ENCODE measurements around the gene S100A14. TPM values are rescaled to one million over a fixed set of nuclear protein-coding genes. Genes with fewer than 3 reads are reported as not detected.

S100A14 gene
- total and polyA plus RNA-seq, 4 donors = 1.7 to 4.4 (median 3.3) TPM

GRCh38 chr1:153658400-153659174, 42.5 kb upstream of the S100A14 start, which contains the start of gene SNAPIN:
SNAPIN (plus strand) TSS chr1:153658703; CDS start chr1:153658744, 41 bp downstream.
- H3K9me3 ChIP-seq (ENCODE audit: control insufficient read depth in 4 of 4, low read length in 3 of 4) = no peaks in the 10 kb centered on the region
- peaks cover 1 to 12% (median 9%) of the 10 kb centered on the region in 4 donors for H3K4me1 ChIP-seq (ENCODE audit: control insufficient read depth in 4 of 4, insufficient read depth in 4 of 4, low read length in 3 of 4)
- H3K36me3 ChIP-seq (ENCODE audit: control insufficient read depth in 4 of 4, insufficient read depth in 3 of 4, low read depth in 1 of 4, low read length in 3 of 4) = peaks cover 9 to 27% (median 24%) of the 10 kb centered on the region in 4 donors
- H3K9ac ChIP-seq (ENCODE audit: low read depth in 1 of 2, low read length in 2 of 2) = peak within 1 kb of the TSS; percentile 83 to 87
- no peaks in the 10 kb centered on the region for H3K27me3 ChIP-seq (ENCODE audit: control insufficient read depth in 4 of 4, insufficient read depth in 4 of 4, low read length in 3 of 4)
- TF ChIP-seq MAX (IDR thresholded peaks at IDR 0.05) (no peak), HNF4G (IDR thresholded peaks at IDR 0.05) (no peak), REST (IDR thresholded peaks at IDR 0.05) (peak; percentile 45), EGR1 (IDR thresholded peaks at IDR 0.05; ENCODE audit: low read depth in 2 of 2) (peak; percentile 78 to 84), GABPA (IDR thresholded peaks at IDR 0.05 in 1 of 2, conservative IDR thresholded peaks at IDR 0.05 in 1 of 2) (peak in 1 of 2 donors; percentile 77), ATF3 (IDR thresholded peaks at IDR 0.05) (no peak), FOXA1 (IDR thresholded peaks at IDR 0.05) (no peak), YY1 (IDR thresholded peaks at IDR 0.05) (peak; percentile 95), FOXA2 (IDR thresholded peaks at IDR 0.05) (no peak), HNF4A (conservative IDR thresholded peaks at IDR 0.05) (peak in 1 of 2 donors; percentile 26), SP1 (IDR thresholded peaks at IDR 0.05) (peak; percentile 63), RXRA (IDR thresholded peaks at IDR 0.05) (no peak), JUND (IDR thresholded peaks at IDR 0.05) (no peak), TAF1 (conservative IDR thresholded peaks at IDR 0.05) (no peak), RAD21 (IDR thresholded peaks at IDR 0.05) (peak; percentile 35 to 58), ZBTB33 (IDR thresholded peaks at IDR 0.05) (no peak), NR2F2 (IDR thresholded peaks at IDR 0.05) (no peak), CTCF (IDR thresholded peaks at IDR 0.05; ENCODE audit: low read depth, low read length, missing input control) (peak; percentile 4)
- peak within 1 kb of the TSS; percentile 89 to 96 for H3K27ac ChIP-seq (ENCODE audit: low read depth in 1 of 2, low read length in 2 of 2)
- DNase-seq (ENCODE audit: low spot score) = peak; percentile 92
- peak within 1 kb of the TSS; percentile 80 to 92 (median 90) for H3K4me3 ChIP-seq (ENCODE audit: low read depth in 1 of 3, low read length in 3 of 3)
- 2% methylated on average over 53 of the region's 53 CpGs for WGBS
